Esophagus squamous epithelium (tissue), 5 donors: ENCODE measurements around the gene EPS8. TPM values are rescaled to one million over a fixed set of nuclear protein-coding genes. Genes with fewer than 3 reads are reported as not detected.
"Not testable (repeated sequence)": the region's sequence is repeated elsewhere in the genome, so short reads cannot be mapped to it uniquely, and the experiment has no call there.

Experiments used
- DNase-seq: peaks from one replicate; lab custom pipeline; 2025; lab: John Stamatoyannopoulos, UW
- H3K27ac ChIP-seq, 4 donors: fragments of 200-600 bp; sonication (generic); one replicate each; pipeline ENCODE4 v1.5.1; 2016 to 2019; ENCODE audit warnings: mild to moderate bottlenecking in 1 of 4
- H3K27me3 ChIP-seq, 4 donors: fragments of 200-600 bp; sonication (generic); 1 replicate in 3 of 4; 2 replicates in 1 of 4; pipeline versions ENCODE4 v1.5.1 to v1.6.0; 2017 to 2021; ENCODE audit warnings: antibody characterized with exemption in 1 of 4
- H3K36me3 ChIP-seq, 3 donors: fragments of 200-600 bp; sonication (generic); one replicate each; pipeline ENCODE4 v1.5.1; 2016 to 2019
- H3K4me1 ChIP-seq, 3 donors: fragments of 200-600 bp; sonication (generic); one replicate each; pipeline ENCODE4 v1.5.1; 2017 to 2019
- H3K4me3 ChIP-seq, 4 donors: fragments of 200-600 bp; sonication (generic); 1 replicate in 3 of 4; 2 replicates in 1 of 4; pipeline ENCODE4 v1.5.1; 2016 to 2019; ENCODE audit warnings: mild to moderate bottlenecking in 2 of 4, moderate library complexity in 1 of 4
- H3K9me3 ChIP-seq, 3 donors: fragments of 200-600 bp; sonication (generic); one replicate each; pipeline ENCODE4 v1.5.1; 2016 to 2019
- POLR2A ChIP-seq, 4 donors: fragments of 450-650 bp; IDR thresholded peaks; one replicate each; pipeline ENCODE4 v1.6.1; 2017; ENCODE audit warnings: antibody characterized with exemption in 4 of 4, mild to moderate bottlenecking in 4 of 4, moderate library complexity in 3 of 4
- WGBS, 2 donors: methylation state at CpG; one replicate each; pipeline ENCODE4 v1.1.5; 2018; 5-methylcytosine and 5-hydroxymethylcytosine counted together
- intact Hi-C: fragments of 100-400 bp; cut with DNase I; formaldehyde crosslinking; loops from one replicate; pipeline ENCODE4 v1.15.0; 2022
- total RNA-seq, 4 donors: library from RNA; depleted of rRNA; stranded (reverse); fragments of >200 nt; gene quantifications; one replicate each; pipeline ENCODE4 v1.1.0, GENCODE V29; 2016
- TF ChIP-seq, protein P1 (sequence below), 6 experiments: fragments of 450-650 bp in 4 of 6; fragments of 200-600 bp in 2 of 6; sonication (generic) in 2 of 6; IDR thresholded peaks; one replicate each; pipeline ENCODE4 v1.5.1; 2016 to 2019; ENCODE audit warnings: antibody characterized with exemption in 6 of 6, mild to moderate bottlenecking in 4 of 6, moderate library complexity in 4 of 6
- donor health status: DM: yes; HTN: yes; CAD: no.

EPS8 gene
- total RNA-seq, 4 donors from 2014 or later: 14.2 to 56.6 (median 17.7) TPM

DNA sequence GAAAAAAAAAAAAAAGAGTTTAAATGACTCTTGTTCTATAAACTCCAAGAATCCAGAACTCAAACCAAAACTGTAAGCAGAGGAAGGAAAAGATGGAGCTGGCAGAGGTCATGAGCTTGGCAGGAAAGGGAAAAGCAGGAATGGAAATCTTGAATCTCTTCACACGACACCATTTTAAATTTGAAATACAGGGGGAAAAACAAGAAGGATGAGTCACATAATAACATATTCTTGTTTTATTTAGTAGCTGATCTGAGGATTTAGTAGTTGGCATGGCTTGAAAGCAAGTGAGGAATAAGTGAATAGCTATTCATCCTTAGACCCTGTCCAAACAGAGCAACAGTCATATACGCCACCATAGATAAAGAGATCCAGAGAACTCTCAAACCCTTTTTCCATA lies 35.0 kb downstream of the EPS8 start:
- DNase-seq: no peak
- intact Hi-C loops: no loop called here
- Histone ChIP-seq H3K4me1 (peaks cover 6 to 59% (median 13%) of the 10 kb centered on the region in 3 donors), H3K9me3 (no peaks in the 10 kb centered on the region), H3K36me3 (no peaks in the 10 kb centered on the region), H3K4me3 (no peak overlapping the region), H3K27me3 (no peaks in the 10 kb centered on the region), H3K27ac (peak overlapping the region in 3 of 4 donors; percentile 8 to 47 (median 45))
- 23 to 25% methylated on average over 2 of the region's 2 CpGs for WGBS, 2 donors
- no peak for TF ChIP-seq POLR2A (IDR thresholded peaks at IDR 0.05)
- TF ChIP-seq, protein P1, sequence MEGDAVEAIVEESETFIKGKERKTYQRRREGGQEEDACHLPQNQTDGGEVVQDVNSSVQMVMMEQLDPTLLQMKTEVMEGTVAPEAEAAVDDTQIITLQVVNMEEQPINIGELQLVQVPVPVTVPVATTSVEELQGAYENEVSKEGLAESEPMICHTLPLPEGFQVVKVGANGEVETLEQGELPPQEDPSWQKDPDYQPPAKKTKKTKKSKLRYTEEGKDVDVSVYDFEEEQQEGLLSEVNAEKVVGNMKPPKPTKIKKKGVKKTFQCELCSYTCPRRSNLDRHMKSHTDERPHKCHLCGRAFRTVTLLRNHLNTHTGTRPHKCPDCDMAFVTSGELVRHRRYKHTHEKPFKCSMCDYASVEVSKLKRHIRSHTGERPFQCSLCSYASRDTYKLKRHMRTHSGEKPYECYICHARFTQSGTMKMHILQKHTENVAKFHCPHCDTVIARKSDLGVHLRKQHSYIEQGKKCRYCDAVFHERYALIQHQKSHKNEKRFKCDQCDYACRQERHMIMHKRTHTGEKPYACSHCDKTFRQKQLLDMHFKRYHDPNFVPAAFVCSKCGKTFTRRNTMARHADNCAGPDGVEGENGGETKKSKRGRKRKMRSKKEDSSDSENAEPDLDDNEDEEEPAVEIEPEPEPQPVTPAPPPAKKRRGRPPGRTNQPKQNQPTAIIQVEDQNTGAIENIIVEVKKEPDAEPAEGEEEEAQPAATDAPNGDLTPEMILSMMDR (IDR thresholded peaks at IDR 0.05): no peak

DNA sequence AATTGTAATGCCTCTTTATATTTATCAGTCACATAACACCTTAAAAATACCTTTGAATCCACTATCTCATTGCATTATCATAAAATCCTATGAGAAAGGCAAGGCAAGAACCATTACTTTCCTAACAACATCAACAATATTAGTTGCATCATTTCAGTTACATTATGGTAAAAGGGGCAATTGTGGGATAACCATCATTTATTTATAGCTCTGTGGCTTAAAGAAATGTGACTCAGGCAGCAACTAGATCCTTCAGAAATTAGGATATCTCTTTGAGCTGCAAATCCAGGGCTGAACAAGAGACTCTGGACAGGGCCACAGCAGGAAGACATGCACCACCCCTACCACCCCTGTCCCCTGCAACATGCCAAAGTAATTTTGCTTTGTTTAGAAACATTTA lies 36.4 kb downstream of the EPS8 start:
- intact Hi-C loops: no loop called here
- no peak for DNase-seq
- Histone ChIP-seq H3K27ac (no peak overlapping the region), H3K4me3 (no peak overlapping the region), H3K36me3 (no peaks in the 10 kb centered on the region), H3K9me3 (no peaks in the 10 kb centered on the region), H3K4me1 (peaks cover 6 to 52% (median 13%) of the 10 kb centered on the region in 3 donors), H3K27me3 (no peaks in the 10 kb centered on the region)
- TF ChIP-seq, protein P1 (IDR thresholded peaks at IDR 0.05): no peak
- no peak for TF ChIP-seq POLR2A (IDR thresholded peaks at IDR 0.05)

DNA sequence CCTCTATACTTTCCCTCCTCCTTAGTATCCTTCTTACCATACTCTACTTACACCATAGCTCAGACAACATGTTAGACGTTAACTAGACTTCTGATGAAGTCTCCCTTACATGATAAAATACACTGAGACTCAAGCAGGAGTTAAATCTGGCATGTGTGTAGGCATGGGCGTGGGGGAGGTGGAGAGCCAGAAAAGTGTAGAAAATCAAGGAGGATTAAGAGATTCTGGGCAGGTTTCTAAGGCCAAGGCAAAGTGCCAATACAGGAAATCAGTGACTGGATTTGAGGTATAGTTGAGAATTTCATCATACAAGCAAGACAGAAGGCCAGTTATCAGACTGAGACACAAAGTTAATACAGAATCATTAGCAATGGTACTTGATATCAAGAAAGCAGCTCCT lies 37.4 kb downstream of the EPS8 start:
- no peak for TF ChIP-seq POLR2A (IDR thresholded peaks at IDR 0.05)
- TF ChIP-seq, protein P1 (IDR thresholded peaks at IDR 0.05): no peak
- Histone ChIP-seq H3K36me3 (no peaks in the 10 kb centered on the region), H3K27me3 (no peaks in the 10 kb centered on the region), H3K4me1 (peaks cover 6 to 45% (median 13%) of the 10 kb centered on the region in 3 donors), H3K4me3 (no peak overlapping the region), H3K9me3 (no peaks in the 10 kb centered on the region), H3K27ac (no peak overlapping the region)
- no peak for DNase-seq
- 28 to 59% methylated on average over 2 of the region's 2 CpGs for WGBS, 2 donors
- intact Hi-C loops: no loop called here

DNA sequence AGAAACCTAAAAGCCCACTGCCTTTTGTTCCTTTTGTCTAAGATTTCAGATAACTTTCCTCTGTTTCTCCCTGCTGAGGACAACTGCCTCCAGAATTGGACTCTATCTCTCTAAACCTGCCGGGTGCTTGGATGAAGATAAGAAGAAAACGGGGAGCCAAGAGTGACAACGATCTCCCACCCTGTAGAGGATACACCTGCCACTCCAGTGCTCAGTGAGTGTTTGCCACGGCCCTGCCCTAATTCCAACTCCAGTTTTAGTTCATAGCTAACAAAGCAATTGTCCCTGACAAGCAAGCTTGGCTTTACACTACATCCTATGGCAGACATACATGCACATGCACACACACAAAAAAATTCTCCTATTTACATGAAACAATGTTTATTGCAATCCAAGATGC lies 39.3 kb downstream of the EPS8 start:
- H3K36me3 ChIP-seq: no peaks in the 10 kb centered on the region
- no peak overlapping the region for H3K27ac ChIP-seq
- WGBS, 2 donors: 57 to 79% methylated on average over 4 of the region's 4 CpGs
- no peak for TF ChIP-seq POLR2A (IDR thresholded peaks at IDR 0.05)
- TF ChIP-seq, protein P1 (IDR thresholded peaks at IDR 0.05): no peak
- intact Hi-C loops: no loop called here
- H3K4me3 ChIP-seq: no peak overlapping the region
- H3K9me3 ChIP-seq: no peaks in the 10 kb centered on the region
- no peak for DNase-seq
- no peaks in the 10 kb centered on the region for H3K27me3 ChIP-seq
- H3K4me1 ChIP-seq: peaks cover 6 to 33% (median 12%) of the 10 kb centered on the region in 3 donors

DNA sequence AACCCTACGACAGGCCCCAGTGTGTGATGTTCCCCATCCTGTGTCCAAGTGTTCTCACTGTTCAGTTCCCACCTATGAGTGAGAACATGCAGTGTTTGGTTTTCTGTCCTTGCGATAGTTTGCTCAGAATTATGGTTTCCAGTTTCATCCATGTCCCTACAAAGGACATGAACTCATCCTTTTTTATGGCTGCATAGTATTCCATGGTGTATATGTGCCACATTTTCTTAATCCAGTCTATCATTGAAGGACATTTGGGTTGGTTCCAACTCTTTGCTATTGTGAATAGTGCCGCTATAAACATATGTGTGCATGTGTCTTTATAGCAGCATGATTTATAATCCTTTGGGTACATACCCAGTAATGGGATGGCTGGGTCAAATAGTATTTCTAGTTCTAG lies 47.3 kb downstream of the EPS8 start:
- WGBS, 2 donors: 86 to 98% methylated on average over 3 of the region's 3 CpGs
- not testable (repeated sequence) for DNase-seq

DNA sequence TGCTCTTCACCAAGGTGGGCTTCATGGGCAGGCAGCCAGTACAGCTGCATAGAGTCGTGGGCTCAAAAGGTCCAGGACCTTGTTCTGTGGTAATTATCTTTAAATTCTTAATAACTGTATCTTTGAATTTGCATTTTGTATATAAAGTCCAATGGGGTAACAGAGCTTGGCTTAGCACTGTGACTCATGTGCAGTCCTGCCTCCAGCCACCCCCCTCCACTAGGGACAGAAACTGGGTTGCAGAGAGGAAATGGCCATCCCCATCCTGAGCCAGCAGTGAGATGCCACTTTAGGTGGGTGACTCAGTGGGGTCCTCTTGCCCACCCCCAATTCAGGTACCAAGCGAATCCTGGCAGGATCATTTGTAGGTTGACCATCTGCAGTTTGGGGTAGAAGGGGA lies 48.1 kb downstream of the EPS8 start:
- 77 to 78% methylated on average over 1 of the region's 2 CpGs for WGBS, 2 donors

More for the DNA sequence above, 47.3 kb downstream of the EPS8 start:
- H3K27me3 ChIP-seq, H3K9me3 ChIP-seq, H3K36me3 ChIP-seq, H3K4me3 ChIP-seq, intact Hi-C loops, H3K27ac ChIP-seq, H3K4me1 ChIP-seq: not testable (repeated sequence)

DNA sequence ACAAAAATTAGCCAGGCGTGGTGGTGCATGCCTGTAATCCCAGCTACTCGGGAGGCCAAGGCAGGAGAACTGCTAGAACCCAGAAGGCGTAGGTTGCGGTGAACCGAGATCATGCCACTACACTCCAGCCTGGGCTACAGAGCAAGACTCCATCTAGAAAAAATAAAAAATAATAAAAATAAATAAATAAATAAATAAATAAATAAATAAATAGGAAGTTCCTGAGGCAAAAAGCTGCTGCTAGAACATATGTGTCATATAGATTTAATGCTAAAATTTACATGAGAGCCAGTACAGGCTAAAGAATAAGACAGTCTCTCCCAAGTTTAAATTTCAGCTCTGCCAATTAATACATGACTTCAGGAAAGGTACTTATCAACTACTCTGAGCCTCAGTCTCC lies 48.8 kb downstream of the EPS8 start:
- H3K27me3 ChIP-seq, H3K36me3 ChIP-seq, H3K27ac ChIP-seq, H3K9me3 ChIP-seq, intact Hi-C loops, H3K4me3 ChIP-seq, H3K4me1 ChIP-seq, DNase-seq: not testable (repeated sequence)
- 89 to 93% methylated on average over 5 of the region's 5 CpGs for WGBS, 2 donors

More for the DNA sequence above, 48.1 kb downstream of the EPS8 start:
- Histone ChIP-seq H3K4me3 (no peak overlapping the region), H3K27me3 (no peaks in the 10 kb centered on the region), H3K9me3 (no peaks in the 10 kb centered on the region), H3K27ac (no peak overlapping the region), H3K4me1 (no peaks in the 10 kb centered on the region), H3K36me3 (no peaks in the 10 kb centered on the region)
- TF ChIP-seq, protein P1 (IDR thresholded peaks at IDR 0.05): no peak
- TF ChIP-seq POLR2A (IDR thresholded peaks at IDR 0.05): no peak
- DNase-seq: no peak
- intact Hi-C loops: no loop called here
